ENCODE measurements around the gene F8.
"Not testable (repeated sequence)": the region's sequence is repeated elsewhere in the genome, so short reads cannot be mapped to it uniquely, and the experiment has no call there.

F8 gene

DNA sequence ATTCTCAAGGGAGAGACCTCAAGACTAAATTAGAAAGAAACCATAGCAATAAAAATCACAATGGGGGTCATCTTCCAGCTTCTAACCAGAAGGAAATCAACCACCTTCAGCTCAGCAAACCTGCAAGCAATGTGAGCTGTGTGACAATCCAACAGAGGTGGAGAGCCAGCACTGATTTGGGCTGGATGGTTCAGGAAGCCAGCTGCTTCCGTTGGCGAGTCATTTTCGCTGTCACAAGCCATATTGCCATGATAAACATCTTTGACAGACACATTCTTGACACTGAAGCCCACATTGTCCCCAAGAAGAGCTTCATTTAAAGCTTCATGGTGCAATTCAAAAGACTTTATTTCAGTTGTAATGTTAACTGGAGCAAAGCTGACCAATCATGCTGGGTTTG is 113.7 kb downstream of the F8 start:
- no peaks in the 10 kb centered on the region for H3K9me3 Mint-ChIP-seq
- H3K27ac Mint-ChIP-seq: no peak overlapping the region
- peaks cover 3% of the 10 kb centered on the region for H3K4me1 Mint-ChIP-seq
- DNase-seq (ENCODE audit: low spot score in 2 of 2) (no peak), ATAC-seq (ENCODE audit: low read depth) (no peak)
- H3K4me3 Mint-ChIP-seq: no peak overlapping the region
- H3K36me3 Mint-ChIP-seq: peaks cover 2% of the 10 kb centered on the region
- H3K27me3 Mint-ChIP-seq: no peaks in the 10 kb centered on the region

DNA sequence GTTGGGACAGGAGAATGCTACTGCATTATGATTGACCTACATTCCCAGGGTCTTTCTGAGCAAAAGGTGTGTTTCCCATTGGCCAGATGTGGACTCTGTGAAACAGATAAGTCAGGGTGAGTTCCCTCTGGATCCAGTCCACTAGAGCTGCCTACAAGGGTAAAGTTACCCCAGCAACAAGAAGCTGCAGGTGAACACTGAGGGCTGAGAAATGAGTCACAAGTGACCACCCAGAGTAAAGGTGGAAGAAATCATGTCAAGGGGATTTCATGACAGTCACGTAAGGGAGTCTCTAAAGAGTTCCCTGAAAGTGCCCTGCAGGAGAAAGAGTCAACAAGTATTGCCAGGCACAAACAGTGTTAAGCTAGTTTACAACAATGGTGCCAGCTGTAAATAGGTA is 120.1 kb downstream of the F8 start:
- Mint-ChIP-seq H3K27ac (no peak overlapping the region), H3K9me3 (no peaks in the 10 kb centered on the region), H3K4me1 (no peaks in the 10 kb centered on the region), H3K4me3 (no peak overlapping the region), H3K36me3 (no peaks in the 10 kb centered on the region), H3K27me3 (no peaks in the 10 kb centered on the region)
- ATAC-seq (ENCODE audit: low read depth) (no peak), DNase-seq (ENCODE audit: low spot score in 2 of 2) (no peak)

DNA sequence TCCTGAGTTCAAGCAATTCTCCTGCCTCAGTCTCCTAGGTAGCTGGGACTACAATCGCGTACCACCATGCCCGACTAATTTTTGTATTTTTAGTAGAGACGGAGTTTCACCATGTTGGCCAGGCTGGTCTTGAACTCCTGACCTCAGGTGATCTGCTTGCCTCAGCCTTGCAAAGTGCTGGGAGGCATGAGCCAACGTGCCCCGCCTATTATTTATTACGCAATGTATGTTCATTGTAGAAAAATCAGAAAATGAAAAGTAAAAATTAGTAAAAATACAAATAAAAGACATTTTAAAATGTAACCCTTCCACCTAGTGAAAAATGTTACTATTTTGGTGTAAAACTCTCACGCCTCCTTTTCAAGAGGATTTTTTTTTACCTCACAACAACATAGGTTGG is 122.2 kb downstream of the F8 start:
- ATAC-seq (ENCODE audit: low read depth) (no peak), DNase-seq (ENCODE audit: low spot score in 2 of 2) (no peak)
- no peaks in the 10 kb centered on the region for H3K4me1 Mint-ChIP-seq
- H3K27me3 Mint-ChIP-seq: no peaks in the 10 kb centered on the region
- no peaks in the 10 kb centered on the region for H3K9me3 Mint-ChIP-seq
- no peak overlapping the region for H3K27ac Mint-ChIP-seq
- H3K36me3 Mint-ChIP-seq: no peaks in the 10 kb centered on the region
- H3K4me3 Mint-ChIP-seq: no peak overlapping the region

DNA sequence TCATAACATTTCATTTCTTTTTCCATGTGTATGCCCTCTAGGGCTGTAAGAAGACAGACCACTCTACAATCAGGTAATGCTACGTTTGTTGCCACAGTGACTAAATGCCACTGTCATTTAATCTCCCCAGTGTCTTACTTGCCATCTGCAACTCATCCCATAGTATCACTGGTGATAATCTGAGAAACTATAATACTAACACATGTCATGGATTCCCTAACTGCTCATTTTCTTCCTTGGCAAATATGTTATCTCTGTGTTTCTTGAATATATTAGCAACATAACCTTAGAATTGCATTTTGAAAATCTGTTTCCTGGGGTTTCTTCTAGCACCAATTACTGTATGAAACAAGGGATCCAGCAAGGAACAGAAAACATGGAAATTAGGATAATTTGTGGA is 130.2 kb downstream of the F8 start:
- Mint-ChIP-seq H3K27me3 (no peaks in the 10 kb centered on the region), H3K36me3 (peaks cover 3% of the 10 kb centered on the region), H3K4me3 (no peak overlapping the region), H3K27ac (no peak overlapping the region), H3K4me1 (peaks cover 4% of the 10 kb centered on the region), H3K9me3 (no peaks in the 10 kb centered on the region)
- ATAC-seq (ENCODE audit: low read depth) (no peak), DNase-seq (ENCODE audit: low spot score in 2 of 2) (no peak)

DNA sequence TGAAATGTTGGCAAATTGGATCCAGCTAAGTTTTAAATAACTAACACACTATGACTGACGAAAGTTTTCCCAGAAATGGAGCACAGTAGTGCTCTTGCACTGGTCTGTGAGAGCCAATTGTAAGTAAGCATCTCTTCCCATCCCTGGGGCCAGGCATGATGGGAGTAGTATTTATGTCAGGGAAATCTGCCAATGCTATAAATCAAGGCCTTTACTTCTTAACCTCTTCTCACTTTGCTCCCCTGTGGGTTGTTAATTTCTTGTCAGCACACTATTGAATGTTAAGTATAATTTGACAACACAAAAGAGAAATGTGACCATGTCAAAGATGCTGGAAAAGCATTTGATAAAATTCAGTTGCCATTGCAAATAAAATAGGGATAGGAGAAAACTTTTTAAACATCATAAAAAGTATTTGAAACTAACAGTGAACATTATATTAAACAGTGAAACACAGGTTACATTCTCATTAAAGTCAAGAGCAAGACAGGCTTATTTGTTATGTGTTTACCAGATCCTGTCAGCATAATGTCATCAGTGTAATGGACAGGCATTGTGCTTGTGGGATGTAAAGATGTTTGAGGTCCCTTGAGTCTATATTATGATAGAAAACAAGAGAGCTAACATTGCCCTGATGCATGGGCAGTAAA is 131.4 kb downstream of the F8 start:
- peaks cover 3% of the 10 kb centered on the region for H3K36me3 Mint-ChIP-seq
- no peak for ATAC-seq (ENCODE audit: low read depth)
- no peaks in the 10 kb centered on the region for H3K9me3 Mint-ChIP-seq
- no peaks in the 10 kb centered on the region for H3K27me3 Mint-ChIP-seq
- no peak overlapping the region for H3K27ac Mint-ChIP-seq
- H3K4me1 Mint-ChIP-seq: peaks cover 4% of the 10 kb centered on the region
- no peak for DNase-seq (ENCODE audit: low spot score in 2 of 2)
- no peak overlapping the region for H3K4me3 Mint-ChIP-seq

DNA sequence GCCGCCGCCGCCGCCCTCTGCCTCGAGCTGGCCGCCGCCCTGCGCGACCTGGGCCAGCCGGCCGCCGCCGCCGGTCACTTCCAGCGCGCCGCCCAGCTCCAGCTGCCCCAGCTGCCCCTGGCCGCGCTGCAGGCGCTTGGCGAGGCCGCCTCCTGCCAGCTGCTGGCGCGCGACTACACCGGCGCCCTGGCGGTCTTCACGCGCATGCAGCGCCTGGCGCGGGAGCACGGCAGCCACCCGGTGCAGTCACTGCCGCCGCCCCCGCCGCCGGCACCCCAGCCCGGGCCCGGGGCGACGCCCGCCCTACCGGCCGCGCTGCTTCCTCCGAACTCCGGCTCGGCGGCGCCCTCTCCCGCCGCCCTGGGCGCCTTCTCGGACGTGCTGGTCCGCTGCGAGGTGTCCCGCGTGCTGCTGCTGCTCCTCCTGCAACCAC is 135.7 kb downstream of the F8 start:
- not testable (repeated sequence) for H3K4me1 Mint-ChIP-seq; H3K27me3 Mint-ChIP-seq; H3K36me3 Mint-ChIP-seq; H3K27ac Mint-ChIP-seq; H3K4me3 Mint-ChIP-seq; DNase-seq (ENCODE audit: low spot score in 2 of 2); H3K9me3 Mint-ChIP-seq
- ATAC-seq (ENCODE audit: low read depth): peak; percentile 67

DNA sequence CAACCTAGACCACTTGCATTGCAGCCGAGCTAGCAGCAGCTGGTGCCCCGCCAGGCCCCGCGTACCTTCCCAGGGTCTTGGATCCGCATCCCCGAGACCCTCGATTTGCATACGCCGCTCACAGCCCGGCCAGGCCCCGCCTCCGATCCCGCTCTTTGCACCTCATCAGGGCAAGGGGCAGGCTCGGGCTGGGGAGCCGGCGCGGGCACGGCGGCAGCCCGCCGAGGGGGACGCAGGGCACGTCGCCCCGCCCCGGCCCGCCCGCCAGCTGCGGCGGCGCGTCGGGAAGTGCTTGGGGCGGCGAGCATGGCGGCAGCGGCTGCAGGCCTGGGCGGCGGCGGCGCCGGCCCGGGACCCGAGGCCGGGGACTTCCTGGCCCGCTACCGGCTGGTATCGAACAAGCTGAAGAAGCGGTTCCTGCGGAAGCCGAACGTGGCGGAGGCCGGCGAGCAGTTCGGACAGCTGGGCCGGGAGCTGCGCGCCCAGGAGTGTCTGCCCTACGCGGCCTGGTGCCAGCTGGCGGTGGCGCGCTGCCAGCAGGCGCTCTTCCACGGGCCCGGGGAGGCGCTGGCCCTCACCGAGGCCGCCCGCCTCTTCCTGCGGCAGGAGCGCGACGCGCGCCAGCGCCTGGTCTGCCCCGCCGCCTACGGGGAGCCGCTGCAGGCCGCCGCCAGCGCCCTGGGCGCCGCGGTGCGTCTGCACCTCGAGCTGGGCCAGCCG is 136.3 kb downstream of the F8 start, which contains the start of gene F8A1:
Gene F8A1, plus strand, starts transcription at position 287 of the 720 bp plus-strand sequence. Its CDS starts 20 bp downstream, at position 307.
- DNase-seq (ENCODE audit: low spot score in 2 of 2); H3K9me3 Mint-ChIP-seq; H3K4me3 Mint-ChIP-seq; H3K4me1 Mint-ChIP-seq; H3K36me3 Mint-ChIP-seq; H3K27me3 Mint-ChIP-seq; H3K27ac Mint-ChIP-seq: not testable (repeated sequence)
- ATAC-seq (ENCODE audit: low read depth): peak; percentile 72

DNA sequence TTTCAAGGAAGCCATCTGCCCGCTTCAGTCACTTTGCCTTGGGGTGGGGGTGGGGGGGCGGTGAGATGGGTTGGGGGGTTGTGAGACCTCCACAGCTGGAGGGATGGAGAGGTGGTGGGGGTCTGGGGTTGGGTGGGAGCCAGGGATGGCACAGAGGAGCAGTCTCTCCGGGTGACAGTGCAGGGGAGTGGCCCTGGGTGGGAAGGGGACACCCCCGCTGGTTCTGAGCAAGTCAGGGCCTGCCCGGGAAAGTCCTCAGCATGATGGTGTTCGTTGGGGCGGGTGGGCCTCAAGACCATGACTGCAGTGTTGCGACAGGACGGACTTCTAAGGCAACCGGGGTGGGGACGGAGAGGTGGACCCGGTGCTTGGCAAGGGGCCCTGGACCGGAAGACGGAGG is 137.0 kb downstream of the F8 start:
- not testable (repeated sequence) for H3K4me3 Mint-ChIP-seq; H3K4me1 Mint-ChIP-seq; H3K27ac Mint-ChIP-seq; H3K27me3 Mint-ChIP-seq; DNase-seq (ENCODE audit: low spot score in 2 of 2); ATAC-seq (ENCODE audit: low read depth); H3K9me3 Mint-ChIP-seq; H3K36me3 Mint-ChIP-seq

DNA sequence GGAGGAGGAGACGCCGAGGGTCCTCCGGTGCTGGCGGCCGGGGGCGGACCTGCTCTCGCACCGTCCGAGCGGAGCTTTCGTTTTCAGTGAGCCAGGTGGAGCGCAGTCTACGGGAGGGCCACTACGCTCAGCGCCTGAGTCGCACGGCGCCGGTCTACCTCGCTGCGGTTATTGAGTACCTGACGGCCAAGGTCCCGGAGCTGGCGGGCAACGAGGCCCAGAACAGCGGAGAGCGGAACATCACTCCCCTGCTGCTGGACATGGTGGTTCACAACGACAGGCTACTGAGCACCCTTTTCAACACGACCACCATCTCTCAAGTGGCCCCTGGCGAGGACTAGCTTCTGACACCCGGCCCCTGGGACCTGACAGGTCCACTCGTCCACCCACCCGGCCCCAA is 137.5 kb downstream of the F8 start:
- not testable (repeated sequence) for DNase-seq (ENCODE audit: low spot score in 2 of 2); H3K27ac Mint-ChIP-seq; H3K4me1 Mint-ChIP-seq; H3K4me3 Mint-ChIP-seq; H3K9me3 Mint-ChIP-seq; H3K27me3 Mint-ChIP-seq; H3K36me3 Mint-ChIP-seq; ATAC-seq (ENCODE audit: low read depth)

DNA sequence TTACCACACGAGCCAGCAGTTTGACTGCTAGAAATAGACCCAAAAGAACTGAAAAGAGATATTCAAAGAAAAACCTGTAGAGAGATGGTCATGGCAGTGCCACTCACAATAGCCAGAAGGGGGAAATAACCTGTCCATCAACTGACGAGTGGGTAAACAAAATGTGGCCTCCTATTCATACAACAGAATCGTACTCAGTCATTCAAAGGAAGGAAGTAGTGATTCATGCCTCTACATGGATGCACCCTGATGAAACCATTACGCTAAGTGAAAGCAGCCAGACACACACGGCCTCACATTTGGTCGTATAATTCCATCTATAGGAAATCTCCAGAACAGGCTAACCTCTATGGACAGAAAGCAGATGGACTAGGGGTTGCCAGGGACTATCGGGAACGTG is 138.5 kb downstream of the F8 start:
- H3K4me3 Mint-ChIP-seq; H3K27ac Mint-ChIP-seq; ATAC-seq (ENCODE audit: low read depth); H3K27me3 Mint-ChIP-seq; H3K36me3 Mint-ChIP-seq; H3K4me1 Mint-ChIP-seq; H3K9me3 Mint-ChIP-seq; DNase-seq (ENCODE audit: low spot score in 2 of 2): not testable (repeated sequence)

DNA sequence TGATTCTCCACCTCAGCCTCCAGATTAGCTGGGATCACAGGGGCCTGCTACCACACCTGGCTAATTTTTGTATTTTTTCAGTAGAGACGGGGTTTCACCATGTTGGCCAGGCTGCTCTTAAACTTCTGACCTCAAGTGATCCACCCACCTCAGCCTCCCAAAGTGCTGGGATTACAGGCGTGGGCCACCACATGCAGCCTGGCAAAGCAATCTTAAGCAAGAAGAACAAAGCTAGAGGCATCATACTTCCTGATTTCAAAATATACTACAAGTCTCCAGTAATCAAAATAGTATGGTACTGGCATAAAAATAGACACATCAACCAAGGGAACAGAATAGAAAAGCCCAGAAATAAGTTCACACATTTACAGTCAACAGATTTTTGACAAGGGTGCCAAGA is 149.2 kb downstream of the F8 start:
- Mint-ChIP-seq H3K9me3 (peaks cover 5% of the 10 kb centered on the region), H3K27ac (no peak overlapping the region), H3K4me1 (peaks cover 2% of the 10 kb centered on the region), H3K36me3 (peaks cover 2% of the 10 kb centered on the region), H3K4me3 (no peak overlapping the region), H3K27me3 (no peaks in the 10 kb centered on the region)
- DNase-seq (ENCODE audit: low spot score in 2 of 2) (no peak), ATAC-seq (ENCODE audit: low read depth) (no peak)

DNA sequence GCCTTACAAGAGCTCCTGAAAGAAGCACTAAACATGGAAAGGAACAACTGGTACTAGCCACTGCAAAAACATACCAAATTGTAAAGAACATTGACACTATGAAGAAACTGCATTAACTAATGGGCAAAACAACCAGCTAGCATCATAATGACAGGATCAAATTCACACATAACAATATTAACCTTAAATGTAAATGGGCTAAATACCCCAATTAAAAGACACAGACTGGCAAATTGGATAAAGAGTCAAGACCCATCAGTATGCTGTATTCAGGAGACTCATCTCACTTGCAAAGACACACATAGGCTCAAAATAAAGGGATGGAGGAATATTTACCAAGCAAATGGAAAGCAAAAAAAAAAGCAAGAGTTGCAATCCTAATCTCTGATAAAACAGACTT is 154.0 kb downstream of the F8 start:
- ATAC-seq (ENCODE audit: low read depth); H3K4me1 Mint-ChIP-seq; H3K4me3 Mint-ChIP-seq; H3K36me3 Mint-ChIP-seq; DNase-seq (ENCODE audit: low spot score in 2 of 2); H3K27ac Mint-ChIP-seq; H3K27me3 Mint-ChIP-seq: not testable (repeated sequence)
- H3K9me3 Mint-ChIP-seq: peaks cover 11% of the 10 kb centered on the region

DNA sequence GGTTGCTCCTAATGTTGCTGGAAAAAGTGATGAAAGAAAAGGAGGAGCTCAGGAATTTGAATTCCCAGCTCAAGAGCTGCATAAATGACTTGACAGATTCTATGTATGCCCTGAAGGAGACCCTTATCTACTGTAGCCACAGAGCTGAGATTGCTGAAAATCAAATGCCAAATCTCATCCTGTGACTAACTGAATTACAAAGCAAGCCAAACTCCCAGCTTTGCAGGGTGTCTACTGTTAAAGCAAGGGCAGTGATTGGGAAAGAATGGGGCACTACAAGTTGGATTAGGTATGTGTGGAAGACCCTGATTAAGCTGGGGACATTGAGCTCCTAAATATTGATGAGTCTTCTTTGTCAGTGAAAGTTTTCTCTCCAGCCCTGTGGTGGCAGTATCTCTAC is 167.3 kb downstream of the F8 start:
- peaks cover 6% of the 10 kb centered on the region for H3K36me3 Mint-ChIP-seq
- ATAC-seq (ENCODE audit: low read depth): no peak
- no peaks in the 10 kb centered on the region for H3K27me3 Mint-ChIP-seq
- no peak overlapping the region for H3K27ac Mint-ChIP-seq
- DNase-seq (ENCODE audit: low spot score in 2 of 2): no peak
- H3K4me3 Mint-ChIP-seq: no peak overlapping the region
- no peaks in the 10 kb centered on the region for H3K4me1 Mint-ChIP-seq
- no peaks in the 10 kb centered on the region for H3K9me3 Mint-ChIP-seq

DNA sequence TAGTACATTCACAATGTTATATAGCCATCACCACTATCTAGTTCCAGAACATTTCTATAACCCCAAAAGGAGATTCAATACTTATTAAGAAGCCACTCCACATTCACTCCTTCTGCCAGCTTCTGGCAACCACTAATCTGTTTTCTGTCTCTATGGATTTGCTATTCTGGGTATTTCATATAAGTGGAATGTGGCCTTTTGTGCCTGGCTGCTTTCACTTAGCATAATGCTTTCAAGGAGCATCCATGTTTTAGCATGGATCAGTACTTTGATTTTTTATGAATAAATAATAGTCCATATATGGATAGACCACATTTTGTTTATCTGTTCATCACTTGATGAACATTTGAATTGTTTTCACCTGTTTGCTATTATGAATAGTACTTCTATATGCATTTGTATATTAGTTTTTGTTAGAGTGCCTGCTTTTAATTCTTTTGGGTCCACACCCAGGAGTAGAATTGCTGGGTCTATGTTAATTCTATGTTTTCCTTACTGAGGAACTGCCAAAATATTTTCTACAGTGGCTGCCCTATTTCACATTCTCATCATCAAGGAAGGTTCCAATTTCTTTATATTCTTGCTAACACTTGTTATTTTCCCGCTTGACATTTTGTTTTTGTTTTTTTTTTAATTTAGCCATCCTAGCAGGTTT is 171.4 kb downstream of the F8 start:
- H3K4me1 Mint-ChIP-seq: no peaks in the 10 kb centered on the region
- no peak overlapping the region for H3K4me3 Mint-ChIP-seq
- ATAC-seq (ENCODE audit: low read depth) (no peak), DNase-seq (ENCODE audit: low spot score in 2 of 2) (no peak)
- H3K27me3 Mint-ChIP-seq: no peaks in the 10 kb centered on the region
- H3K36me3 Mint-ChIP-seq: peaks cover 2% of the 10 kb centered on the region
- no peak overlapping the region for H3K27ac Mint-ChIP-seq
- no peaks in the 10 kb centered on the region for H3K9me3 Mint-ChIP-seq
